ENCODE data around the gene TREX2. TPM values are rescaled to one million over a fixed set of nuclear protein-coding genes. Genes with fewer than 3 reads are reported as not detected.

The TREX2 gene
- total and polyA plus RNA-seq, 9 donors = 0.35 to 2.3 (median 0.77) TPM; not detected in 2

DNA sequence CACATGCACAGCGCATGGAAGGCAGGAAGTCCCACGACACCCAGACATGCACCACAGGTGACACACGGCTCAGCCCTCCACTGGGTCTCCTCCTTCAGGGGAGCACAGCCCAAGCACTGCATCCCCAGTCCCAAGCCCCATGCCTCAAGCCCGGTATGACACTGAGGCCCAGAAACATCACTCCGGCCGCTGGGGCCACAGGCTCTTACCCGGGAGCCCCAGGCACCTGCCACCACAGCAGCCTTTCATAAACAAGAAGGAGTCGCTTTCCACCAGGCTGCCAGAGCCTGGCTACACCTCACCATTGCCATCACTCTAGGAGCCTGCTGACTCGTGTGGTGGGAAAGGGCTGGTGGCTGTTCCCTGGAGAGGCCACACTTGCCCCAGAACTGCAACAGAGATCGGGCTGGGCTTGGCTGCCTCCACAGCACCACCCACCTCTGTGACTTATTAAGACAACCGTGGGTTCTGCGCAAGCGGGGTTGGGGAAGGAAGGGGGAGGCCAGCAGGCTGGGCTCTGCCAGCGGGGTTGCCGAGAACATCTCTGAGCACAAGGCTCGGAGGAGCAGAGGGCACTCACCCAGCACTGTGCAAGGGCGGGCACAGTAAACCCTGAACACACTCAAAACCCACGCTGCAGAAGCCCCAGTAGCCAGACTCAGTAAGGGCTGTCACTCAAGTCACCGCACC lies 20.0 kb upstream of the TREX2 start:
- TF ChIP-seq POLR2A (IDR thresholded peaks at IDR 0.05) = no peak
- no peak for TF ChIP-seq EP300 (IDR thresholded peaks at IDR 0.05)
- TF ChIP-seq, protein P1, sequence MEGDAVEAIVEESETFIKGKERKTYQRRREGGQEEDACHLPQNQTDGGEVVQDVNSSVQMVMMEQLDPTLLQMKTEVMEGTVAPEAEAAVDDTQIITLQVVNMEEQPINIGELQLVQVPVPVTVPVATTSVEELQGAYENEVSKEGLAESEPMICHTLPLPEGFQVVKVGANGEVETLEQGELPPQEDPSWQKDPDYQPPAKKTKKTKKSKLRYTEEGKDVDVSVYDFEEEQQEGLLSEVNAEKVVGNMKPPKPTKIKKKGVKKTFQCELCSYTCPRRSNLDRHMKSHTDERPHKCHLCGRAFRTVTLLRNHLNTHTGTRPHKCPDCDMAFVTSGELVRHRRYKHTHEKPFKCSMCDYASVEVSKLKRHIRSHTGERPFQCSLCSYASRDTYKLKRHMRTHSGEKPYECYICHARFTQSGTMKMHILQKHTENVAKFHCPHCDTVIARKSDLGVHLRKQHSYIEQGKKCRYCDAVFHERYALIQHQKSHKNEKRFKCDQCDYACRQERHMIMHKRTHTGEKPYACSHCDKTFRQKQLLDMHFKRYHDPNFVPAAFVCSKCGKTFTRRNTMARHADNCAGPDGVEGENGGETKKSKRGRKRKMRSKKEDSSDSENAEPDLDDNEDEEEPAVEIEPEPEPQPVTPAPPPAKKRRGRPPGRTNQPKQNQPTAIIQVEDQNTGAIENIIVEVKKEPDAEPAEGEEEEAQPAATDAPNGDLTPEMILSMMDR (IDR thresholded peaks at IDR 0.05) = no peak
- Histone ChIP-seq H3K9me3 (no peaks in the 10 kb centered on the region), H3K4me3 (no peak overlapping the region), H3K27ac (no peak overlapping the region), H3K4me1 (ENCODE audit: insufficient read depth) (peaks cover 4% of the 10 kb centered on the region), H3K36me3 (no peaks in the 10 kb centered on the region), H3K27me3 (no peaks in the 10 kb centered on the region)
- no peak for DNase-seq
- WGBS, 3 donors = 83 to 86% (median 86%) methylated on average over 17 to 19 of the region's 19 CpGs
- intact Hi-C loops (cut with DNase I) = no loop called here

DNA sequence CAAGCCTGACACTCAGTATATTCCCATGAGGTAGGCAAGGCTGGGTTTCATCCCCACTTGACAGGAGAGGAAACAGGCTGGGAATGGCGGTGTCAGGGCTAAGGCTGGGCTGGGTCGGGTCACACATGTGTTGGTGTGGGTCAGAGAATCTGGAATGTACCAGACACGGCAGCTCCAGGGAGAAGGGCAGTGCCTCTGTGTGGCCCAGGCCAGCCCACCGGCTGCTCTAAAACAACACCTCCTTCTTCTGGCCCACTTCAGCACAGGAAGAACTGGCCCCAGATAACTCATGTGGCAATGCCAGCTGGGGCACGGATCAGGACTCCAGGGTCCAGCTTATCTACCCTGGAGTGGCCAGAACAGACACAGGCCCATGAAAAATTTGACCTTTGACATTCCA lies 18.3 kb upstream of the TREX2 start:
- Histone ChIP-seq H3K36me3 (no peaks in the 10 kb centered on the region), H3K4me1 (ENCODE audit: insufficient read depth) (no peaks in the 10 kb centered on the region), H3K27ac (no peak overlapping the region), H3K4me3 (no peak overlapping the region), H3K27me3 (no peaks in the 10 kb centered on the region), H3K9me3 (no peaks in the 10 kb centered on the region)
- no peak for DNase-seq
- 73 to 80% (median 75%) methylated on average over 5 of the region's 5 CpGs for WGBS, 3 donors
- intact Hi-C loops (cut with DNase I) = no loop called here
- TF ChIP-seq POLR2A (IDR thresholded peaks at IDR 0.05) (no peak), EP300 (IDR thresholded peaks at IDR 0.05) (no peak)
- TF ChIP-seq, protein P1 (IDR thresholded peaks at IDR 0.05) = no peak

DNA sequence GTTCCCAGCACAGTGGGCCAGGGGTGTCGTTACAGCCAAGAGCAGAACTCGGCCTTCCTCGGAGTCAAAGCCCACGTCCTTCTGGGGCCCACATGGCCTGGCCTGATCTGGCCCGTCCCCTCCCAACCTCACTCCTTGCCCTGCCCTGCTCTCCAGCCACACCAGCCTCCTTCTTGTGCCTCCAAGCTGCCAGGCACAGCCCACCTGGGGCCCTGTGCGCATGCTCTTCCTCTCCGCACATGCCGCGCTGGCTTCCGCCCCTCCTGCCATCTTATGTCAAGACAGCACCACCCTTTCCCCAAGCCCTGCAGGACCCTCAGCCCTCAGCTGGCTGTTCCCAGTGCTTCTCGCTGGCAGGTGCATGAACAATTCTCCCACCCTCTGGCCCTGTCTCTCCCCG lies 17.7 kb upstream of the TREX2 start:
- H3K36me3 ChIP-seq = no peaks in the 10 kb centered on the region
- no peak overlapping the region for H3K4me3 ChIP-seq
- intact Hi-C loops (cut with DNase I) = no loop called here
- WGBS, 3 donors = 74 to 90% (median 77%) methylated on average over 12 of the region's 12 CpGs
- no peaks in the 10 kb centered on the region for H3K4me1 ChIP-seq (ENCODE audit: insufficient read depth)
- no peaks in the 10 kb centered on the region for H3K9me3 ChIP-seq
- H3K27me3 ChIP-seq = no peaks in the 10 kb centered on the region
- no peak for TF ChIP-seq POLR2A (IDR thresholded peaks at IDR 0.05)
- TF ChIP-seq EP300 (IDR thresholded peaks at IDR 0.05) = no peak
- TF ChIP-seq, protein P1 (IDR thresholded peaks at IDR 0.05) = no peak
- H3K27ac ChIP-seq = no peak overlapping the region
- DNase-seq = no peak

DNA sequence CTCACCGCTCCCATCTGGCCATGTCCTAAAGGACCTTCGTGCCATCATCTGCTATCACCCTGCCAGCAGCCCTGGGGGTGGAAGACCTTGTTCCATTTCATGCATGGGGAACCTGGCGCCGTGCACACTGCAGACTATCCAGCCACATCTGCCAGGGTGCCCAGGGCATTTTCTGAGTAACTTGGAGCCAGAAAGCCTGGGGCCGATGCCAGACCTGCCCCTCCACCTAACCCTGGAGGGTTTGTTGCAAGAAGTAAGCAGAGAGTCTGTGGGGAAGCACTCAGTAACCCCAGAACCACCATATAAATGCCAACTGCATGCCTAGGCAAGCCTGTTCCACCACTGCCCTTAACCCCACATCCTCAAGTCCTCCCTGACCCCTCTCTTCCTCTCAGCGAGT lies 17.2 kb upstream of the TREX2 start:
- intact Hi-C loops (cut with DNase I) = no loop called here
- no peaks in the 10 kb centered on the region for H3K27me3 ChIP-seq
- H3K9me3 ChIP-seq = no peaks in the 10 kb centered on the region
- no peaks in the 10 kb centered on the region for H3K4me1 ChIP-seq (ENCODE audit: insufficient read depth)
- no peak for TF ChIP-seq POLR2A (IDR thresholded peaks at IDR 0.05)
- no peaks in the 10 kb centered on the region for H3K36me3 ChIP-seq
- no peak overlapping the region for H3K4me3 ChIP-seq
- DNase-seq = no peak
- WGBS, 3 donors = 77 to 94% (median 83%) methylated on average over 6 of the region's 6 CpGs
- no peak overlapping the region for H3K27ac ChIP-seq

DNA sequence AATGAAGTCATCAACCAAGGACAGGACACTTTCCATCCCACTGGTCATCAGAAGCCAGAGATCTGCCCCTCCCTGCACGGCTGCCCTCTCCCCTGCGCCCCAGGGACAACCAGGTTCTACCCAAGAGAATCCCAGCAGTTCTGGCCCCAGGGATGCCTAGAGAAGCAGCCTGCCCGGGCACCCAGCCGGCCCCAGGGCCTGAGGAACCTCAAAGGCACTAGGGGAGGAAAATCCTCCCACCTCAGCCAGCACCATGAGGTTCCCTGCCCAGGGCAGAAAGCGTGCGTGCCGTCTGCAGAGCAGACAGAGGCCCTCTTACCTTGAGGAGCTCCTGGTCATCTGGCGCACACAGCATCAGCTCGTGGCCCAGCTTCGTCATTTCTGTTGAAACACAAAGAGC lies 16.4 kb upstream of the TREX2 start:
- H3K9me3 ChIP-seq = no peaks in the 10 kb centered on the region
- no peaks in the 10 kb centered on the region for H3K4me1 ChIP-seq (ENCODE audit: insufficient read depth)
- no peak for DNase-seq
- intact Hi-C loops (cut with DNase I) = no loop called here
- H3K27ac ChIP-seq = no peak overlapping the region
- no peaks in the 10 kb centered on the region for H3K27me3 ChIP-seq
- no peaks in the 10 kb centered on the region for H3K36me3 ChIP-seq
- TF ChIP-seq POLR2A (IDR thresholded peaks at IDR 0.05) (no peak), EP300 (IDR thresholded peaks at IDR 0.05) (no peak)
- TF ChIP-seq, protein P1 (IDR thresholded peaks at IDR 0.05) = no peak
- 83 to 94% (median 90%) methylated on average over 10 of the region's 10 CpGs for WGBS, 3 donors
- no peak overlapping the region for H3K4me3 ChIP-seq

Measured in ovary (tissue), 9 donors.